T-helper 1 cell treated with Interleukin-12 subunit alpha and Interleukin-12 subunit beta and Interleukin-4 antibody, amounts not matched to agents 30 ng/mL and 1 ng/mL, for 36 hours (primary cell): ENCODE data around the gene KRT6B. TPM values are rescaled to one million over a fixed set of nuclear protein-coding genes. Genes with fewer than 3 reads are reported as not detected.

Experiments used
- intact Hi-C: fragments of 100-400 bp; cut with micrococcal nuclease; formaldehyde crosslinking; loops from one replicate; pipeline ENCODE4 v1.15.1; 2024
- total RNA-seq: library from RNA; stranded (reverse); gene quantifications from 2 replicates; pipeline ENCODE4 v1.2.3, GENCODE V29; 2022

The KRT6B gene
- total RNA-seq, 1 donor from 2014 or later = not detected

- intact Hi-C loops = no loop called here
These were observed 15.7 kb downstream of the KRT6B start for GRCh38 chr12:52436000-52436827.

- intact Hi-C loops = no loop called here
These were observed 16.3 kb downstream of the KRT6B start for GRCh38 chr12:52435659-52435999.

- intact Hi-C loops = no loop called here
These were observed 17.0 kb downstream of the KRT6B start for GRCh38 chr12:52434760-52435530.

GRCh38 chr12:52434081-52434733, 17.7 kb downstream of the KRT6B start, which contains the start of gene KRT75:
KRT75 (minus strand) TSS chr12:52434371; CDS start chr12:52434304, 67 bp downstream.
- intact Hi-C loops = no loop called here

GRCh38 chr12:52433501-52434080, 18.4 kb downstream of the KRT6B start:
- intact Hi-C loops = no loop called here

GRCh38 chr12:52432559-52433207, 19.3 kb downstream of the KRT6B start:
- intact Hi-C loops = no loop called here

- intact Hi-C loops = no loop called here
These were observed 23.8 kb downstream of the KRT6B start for GRCh38 chr12:52428121-52428520.

GRCh38 chr12:52427083-52427482, 24.9 kb downstream of the KRT6B start:
- intact Hi-C loops = no loop called here

- intact Hi-C loops = no loop called here
These were observed 25.9 kb downstream of the KRT6B start for GRCh38 chr12:52426034-52426433.

- intact Hi-C loops = no loop called here
These were observed 26.5 kb downstream of the KRT6B start for GRCh38 chr12:52425466-52425865.

GRCh38 chr12:52423661-52424500, 28.1 kb downstream of the KRT6B start:
- intact Hi-C loops = no loop called here

GRCh38 chr12:52423035-52423434, 28.9 kb downstream of the KRT6B start:
- intact Hi-C loops = no loop called here

GRCh38 chr12:52419656-52420055, 32.3 kb downstream of the KRT6B start:
- intact Hi-C loops = no loop called here

- intact Hi-C loops = no loop called here
These were observed 33.3 kb downstream of the KRT6B start for GRCh38 chr12:52418576-52419110.

GRCh38 chr12:52417740-52418139, 34.2 kb downstream of the KRT6B start:
- intact Hi-C loops = no loop called here

- intact Hi-C loops = no loop called here
These were observed 35.2 kb downstream of the KRT6B start for GRCh38 chr12:52416795-52417194.

- intact Hi-C loops = no loop called here
These were observed 35.8 kb downstream of the KRT6B start for GRCh38 chr12:52415870-52416750.

GRCh38 chr12:52414936-52415335, 37.0 kb downstream of the KRT6B start:
- intact Hi-C loops = no loop called here

- intact Hi-C loops = no loop called here
These were observed 38.1 kb downstream of the KRT6B start for GRCh38 chr12:52413782-52414345.
